HL-60/S4 treated with retinoic acid at 250 ng/mL for 4 days and 3 days (cell line): ENCODE results near the gene SLC30A7.
"Not testable (repeated sequence)": the region's sequence is repeated elsewhere in the genome, so short reads cannot be mapped to it uniquely, and the experiment has no call there.

Experiments
- in situ Hi-C: fragments of 300-500 bp; cut with MboI; formaldehyde crosslinking; loops from 2 replicates; pipeline ENCODE4 v1.7.0; 2022; ENCODE audit warnings: low sequenced_read_pairs

The SLC30A7 gene

DNA sequence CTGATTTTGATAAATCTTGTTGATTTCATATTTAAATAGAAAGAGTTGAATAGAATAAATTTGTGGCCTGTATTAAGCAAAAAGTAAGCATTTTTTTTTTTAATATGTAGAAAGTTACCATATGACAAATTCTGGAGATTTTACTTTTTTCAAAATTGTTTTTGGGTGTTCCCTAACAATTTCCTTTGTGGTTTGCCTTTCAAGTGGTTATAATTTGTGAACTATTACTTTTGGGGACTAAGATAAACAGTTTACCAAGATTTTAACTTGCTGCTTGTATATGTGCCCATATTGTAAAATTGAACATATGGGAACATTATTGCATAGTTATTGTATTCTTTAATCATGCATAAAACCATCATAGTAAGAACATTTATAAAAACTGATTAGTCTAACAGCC, 34.6 kb downstream of the SLC30A7 start:
- in situ Hi-C loops, result loop anchor here (25.0 kb wide), 1 partner anchor 357 kb away; no protein-coding TSS in a partner anchor

- in situ Hi-C loops, result loop anchor here (25.0 kb wide), 1 partner anchor 356 kb away; no protein-coding TSS in a partner anchor
Observed at GRCh38 chr1:100931716-100932115, 35.8 kb downstream of the SLC30A7 start.

- in situ Hi-C loops, result loop anchor here (25.0 kb wide), 1 partner anchor 354 kb away; no protein-coding TSS in a partner anchor
Observed at GRCh38 chr1:100933555-100933954, 37.7 kb downstream of the SLC30A7 start.

DNA sequence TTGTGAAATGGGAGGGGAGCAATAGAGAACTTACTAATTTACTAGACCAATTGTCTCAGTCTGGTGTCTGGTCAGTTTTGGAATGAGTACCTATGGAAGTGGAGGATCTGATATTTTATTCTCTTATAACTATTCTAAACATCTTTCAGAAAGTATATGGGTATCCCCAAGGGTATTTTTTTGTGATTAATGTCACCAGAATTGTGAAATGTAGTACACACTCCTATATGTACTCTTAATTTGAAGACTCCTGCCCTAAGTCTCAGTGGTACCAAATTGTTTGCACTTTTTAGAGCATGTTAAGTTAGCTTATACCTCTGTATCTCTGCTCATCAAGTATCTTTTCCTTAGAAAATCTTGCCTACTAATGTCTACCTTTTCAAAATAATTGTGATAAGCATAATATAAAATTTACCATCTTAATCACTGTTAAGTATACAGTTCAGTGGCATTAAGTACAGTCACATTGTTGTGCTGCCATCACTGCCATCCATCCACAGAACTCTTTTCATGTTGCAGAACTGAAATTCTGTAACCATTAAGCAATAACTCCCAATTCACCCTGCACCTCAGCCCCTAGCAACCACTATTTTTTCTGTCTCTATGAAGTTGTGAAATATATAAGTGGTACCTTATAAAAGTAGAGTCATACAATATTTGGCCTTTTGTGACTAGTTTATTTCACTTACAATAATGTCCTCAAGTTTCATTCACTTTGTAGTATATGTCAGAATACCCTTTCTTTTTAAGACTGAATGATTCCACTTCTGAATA, 40.5 kb downstream of the SLC30A7 start:
- in situ Hi-C loops, result loop anchor here (25.0 kb wide), 1 partner anchor 351 kb away; no protein-coding TSS in a partner anchor

- in situ Hi-C loops, result loop anchor here (25.0 kb wide), 1 partner anchor 346 kb away; no protein-coding TSS in a partner anchor
Observed at GRCh38 chr1:100941098-100941527, 45.2 kb downstream of the SLC30A7 start.

- in situ Hi-C loops, result loop anchor here (25.0 kb wide), 1 partner anchor 346 kb away; no protein-coding TSS in a partner anchor
Observed at GRCh38 chr1:100941580-100942216, 45.8 kb downstream of the SLC30A7 start.

DNA sequence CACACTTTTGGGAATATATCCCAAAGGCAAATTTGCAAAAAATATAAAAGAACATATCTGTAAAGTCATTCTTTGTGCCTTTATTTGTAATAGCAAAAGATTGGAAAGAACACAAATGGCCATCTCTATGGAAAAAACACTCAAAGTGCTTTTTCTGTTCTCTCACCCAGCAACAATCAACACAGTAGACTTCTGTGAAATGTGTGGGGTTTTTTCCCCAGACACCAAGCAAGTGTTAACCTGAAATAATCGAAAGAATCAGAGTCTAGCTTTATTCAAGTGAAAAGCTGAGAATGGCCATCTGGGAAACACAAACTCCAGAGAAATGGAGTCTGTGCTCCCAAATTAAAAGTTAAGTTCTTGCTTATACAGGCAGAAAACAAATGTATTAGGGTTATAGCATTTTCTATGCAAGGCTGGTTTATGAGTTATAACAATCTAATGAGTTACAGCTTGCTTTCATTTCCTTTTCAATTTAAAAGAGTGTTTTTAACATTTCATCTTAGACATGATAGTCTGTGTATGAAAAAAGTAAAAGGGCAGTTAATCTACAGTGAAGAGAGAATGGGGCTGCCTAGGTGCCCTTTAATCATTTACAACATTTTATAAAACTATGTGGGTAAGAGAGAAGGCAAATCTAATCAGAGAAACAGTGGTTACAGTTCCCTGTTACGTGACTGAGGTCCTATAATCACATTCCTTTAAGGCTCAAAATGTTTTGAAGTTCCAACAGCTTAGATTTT, 46.6 kb downstream of the SLC30A7 start:
- in situ Hi-C loops, result loop anchor here (25.0 kb wide), 1 partner anchor 345 kb away; no protein-coding TSS in a partner anchor

DNA sequence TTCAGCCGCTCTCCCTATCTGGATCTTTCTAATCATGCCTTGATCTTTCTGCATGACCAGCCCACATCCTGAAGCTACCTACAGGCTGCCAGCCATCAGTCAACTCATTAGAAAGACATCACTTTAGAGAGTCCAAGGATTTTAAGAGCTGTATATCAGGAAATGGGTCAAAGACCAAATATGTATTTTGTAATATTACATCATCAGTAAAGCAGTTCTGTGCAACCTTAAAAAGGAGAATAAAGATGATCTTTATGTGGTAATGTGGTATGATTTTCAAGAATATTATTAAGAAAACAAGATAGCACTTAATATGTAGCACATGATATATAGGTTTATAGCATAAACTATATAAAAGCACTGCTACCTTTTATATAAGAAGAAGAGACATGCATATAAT, 47.6 kb downstream of the SLC30A7 start:
- in situ Hi-C loops, result loop anchor here (25.0 kb wide), 1 partner anchor 344 kb away; no protein-coding TSS in a partner anchor

- in situ Hi-C loops, result loop anchor here (25.0 kb wide), 1 partner anchor 341 kb away; no protein-coding TSS in a partner anchor
Observed at GRCh38 chr1:100946064-100946463, 50.2 kb downstream of the SLC30A7 start.

- in situ Hi-C loops, result loop anchor here (25.0 kb wide), 1 partner anchor 339 kb away; no protein-coding TSS in a partner anchor
Observed at GRCh38 chr1:100947816-100948215, 51.9 kb downstream of the SLC30A7 start.

GRCh38 chr1:100948721-100949405, 53.0 kb downstream of the SLC30A7 start:
- in situ Hi-C loops, result loop anchor here (25.0 kb wide), 1 partner anchor 338 kb away; no protein-coding TSS in a partner anchor

GRCh38 chr1:100949515-100950158, 53.7 kb downstream of the SLC30A7 start:
- in situ Hi-C loops, result loop anchor here (25.0 kb wide), 1 partner anchor 338 kb away; no protein-coding TSS in a partner anchor

DNA sequence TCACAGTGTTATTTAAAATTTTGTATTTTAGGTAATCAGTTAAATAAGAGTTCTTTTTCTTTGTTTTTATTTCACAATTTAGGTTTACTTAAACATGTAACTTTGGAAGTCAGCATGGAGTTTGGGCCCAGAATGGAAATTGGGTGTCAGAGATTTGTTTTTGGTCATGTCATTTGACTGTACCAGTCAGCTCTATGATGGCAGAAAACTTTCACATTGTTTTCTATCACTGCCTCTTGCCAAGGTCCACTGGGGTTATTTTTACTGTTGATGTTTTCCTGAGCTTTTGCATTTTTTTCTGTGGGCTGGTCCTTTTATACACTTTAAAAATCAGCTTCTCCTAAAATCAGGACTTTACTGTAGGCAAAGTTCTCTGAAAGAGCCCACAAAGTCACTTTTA, 54.4 kb downstream of the SLC30A7 start:
- in situ Hi-C loops, result no loop called here

DNA sequence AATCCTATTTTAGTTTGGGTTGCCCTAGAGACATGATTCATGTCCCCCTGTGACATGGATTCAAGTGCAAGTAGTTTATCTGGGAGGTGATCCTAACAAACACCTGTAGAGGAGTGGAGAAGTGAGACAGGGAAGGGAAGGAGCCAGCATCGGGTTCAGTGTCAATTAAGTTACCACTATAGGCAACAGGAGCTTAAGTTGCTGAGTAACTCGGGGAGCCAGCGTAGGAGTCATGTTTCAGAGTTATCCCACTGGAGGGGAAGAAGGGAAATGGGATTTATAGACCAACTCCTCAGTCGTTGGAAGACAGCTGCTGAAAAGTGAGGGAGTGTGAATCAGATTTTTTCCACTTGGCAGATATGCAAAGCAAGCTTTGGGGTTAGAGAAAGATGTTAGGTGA, 54.9 kb downstream of the SLC30A7 start:
- in situ Hi-C loops, result no loop called here

DNA sequence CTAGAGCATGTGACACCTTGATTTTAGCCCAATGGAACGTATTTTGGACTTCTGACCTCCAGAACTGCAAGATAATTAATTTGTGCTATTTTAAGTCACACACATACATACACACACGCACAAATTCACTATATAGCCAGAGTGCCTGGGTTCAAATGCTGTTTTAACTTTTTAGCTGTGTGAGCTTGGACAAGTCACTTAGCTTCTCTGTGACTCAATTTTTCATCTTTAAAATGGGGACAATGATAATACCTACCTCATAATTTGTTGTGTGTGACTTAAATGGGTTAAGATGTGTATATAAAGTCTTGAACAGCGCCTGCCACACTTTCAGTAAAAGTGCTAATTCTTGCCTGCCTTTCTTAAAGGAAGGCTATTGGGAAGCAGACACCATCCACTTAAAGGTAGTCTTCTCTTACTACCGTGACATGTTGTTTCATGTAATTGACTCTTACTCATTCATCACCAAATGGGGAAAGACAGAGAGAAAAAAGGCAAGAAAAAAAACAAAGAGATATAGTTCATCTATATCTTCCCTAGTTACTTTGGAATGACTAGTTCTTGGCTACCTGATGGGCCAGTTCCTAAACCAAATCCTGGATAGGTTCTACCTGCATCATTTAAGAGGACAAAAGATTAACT, 56.3 kb downstream of the SLC30A7 start:
- in situ Hi-C loops, result no loop called here

DNA sequence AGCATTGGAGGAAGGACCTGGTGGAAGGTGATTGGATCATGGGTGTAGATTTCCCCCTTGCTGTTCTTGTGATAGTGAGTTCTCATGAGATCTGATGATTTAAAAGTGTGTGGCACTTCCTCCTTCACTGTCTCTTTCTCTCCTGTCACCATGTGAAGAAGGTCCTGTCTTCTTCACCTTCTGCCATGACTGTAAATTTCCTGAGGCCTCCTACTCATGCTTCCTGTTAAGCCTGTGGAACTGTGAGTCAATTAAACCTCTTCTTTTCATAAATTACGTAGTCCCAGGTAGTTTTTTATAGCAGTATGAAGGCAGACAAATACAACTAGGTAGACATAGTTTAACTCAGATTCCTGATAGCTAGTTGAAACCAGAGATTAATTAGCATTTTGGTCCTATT, 57.1 kb downstream of the SLC30A7 start:
- in situ Hi-C loops, result not testable (repeated sequence)

GRCh38 chr1:100953960-100954730, 58.3 kb downstream of the SLC30A7 start:
- in situ Hi-C loops, result no loop called here

DNA sequence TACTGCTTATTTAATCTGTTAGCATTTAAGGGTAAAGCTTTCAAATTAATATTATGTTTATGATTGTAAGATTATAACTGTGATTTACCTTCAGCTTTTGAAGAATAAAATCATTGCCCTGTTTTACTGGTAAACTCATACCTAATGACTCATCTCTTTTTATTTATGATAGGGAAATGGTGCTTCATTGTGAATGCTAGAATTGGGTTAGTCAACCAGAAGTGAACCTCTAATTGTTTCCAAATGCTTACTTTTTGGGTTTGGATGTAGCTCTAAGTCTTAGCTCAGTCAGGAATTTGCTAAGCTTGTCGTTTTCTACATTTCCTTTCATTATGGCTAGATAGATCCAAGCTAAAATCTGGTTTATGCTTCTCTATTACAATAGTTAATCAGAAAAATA, 59.4 kb downstream of the SLC30A7 start:
- in situ Hi-C loops, result no loop called here
